Skeletal muscle tissue (tissue), 4 donors: ENCODE measurements around the gene RARA. TPM values are rescaled to one million over a fixed set of nuclear protein-coding genes. Genes with fewer than 3 reads are reported as not detected.

Source experiments
- H3K27ac ChIP-seq: one replicate; pipeline ENCODE4 v1.7.0; 2013; ENCODE audit warnings: mild to moderate bottlenecking, low read depth, low read length, inconsistent platforms
- H3K27me3 ChIP-seq, 3 donors: one replicate each; pipeline ENCODE4 v1.7.0; 2013; ENCODE audit warnings: low read length in 3 of 3; ENCODE audit not compliant: control insufficient read depth in 3 of 3, insufficient read depth in 3 of 3
- H3K36me3 ChIP-seq, 3 donors: one replicate each; pipeline ENCODE4 v1.7.0; 2013; ENCODE audit warnings: low read length in 3 of 3; ENCODE audit not compliant: control insufficient read depth in 3 of 3, insufficient read depth in 3 of 3
- H3K4me1 ChIP-seq, 3 donors: one replicate each; pipeline ENCODE4 v1.7.0; 2013; ENCODE audit warnings: low read length in 3 of 3, mild to moderate bottlenecking in 3 of 3; ENCODE audit not compliant: control insufficient read depth in 3 of 3, insufficient read depth in 3 of 3
- H3K4me3 ChIP-seq, 3 donors: one replicate each; pipeline ENCODE4 v1.7.0; 2013; ENCODE audit warnings: low read length in 3 of 3
- H3K9ac ChIP-seq, 3 donors: one replicate each; pipeline ENCODE4 v1.7.0; 2013; ENCODE audit warnings: low read length in 3 of 3, mild to moderate bottlenecking in 3 of 3, moderate library complexity in 2 of 3, low read depth in 1 of 3
- H3K9me3 ChIP-seq, 3 donors: one replicate each; pipeline ENCODE4 v1.7.0; 2013; ENCODE audit warnings: low read length in 3 of 3; ENCODE audit not compliant: control insufficient read depth in 3 of 3
- total RNA-seq: library from RNA; depleted of rRNA; stranded (reverse); fragments of >200 nt; gene quantifications from one replicate; pipeline ENCODE4 v1.2.3, GENCODE V29; 2014
- donor health status: Osteomylitis.

Gene RARA
- total RNA-seq, 1 donor from 2014 or later: 17.2 TPM

DNA sequence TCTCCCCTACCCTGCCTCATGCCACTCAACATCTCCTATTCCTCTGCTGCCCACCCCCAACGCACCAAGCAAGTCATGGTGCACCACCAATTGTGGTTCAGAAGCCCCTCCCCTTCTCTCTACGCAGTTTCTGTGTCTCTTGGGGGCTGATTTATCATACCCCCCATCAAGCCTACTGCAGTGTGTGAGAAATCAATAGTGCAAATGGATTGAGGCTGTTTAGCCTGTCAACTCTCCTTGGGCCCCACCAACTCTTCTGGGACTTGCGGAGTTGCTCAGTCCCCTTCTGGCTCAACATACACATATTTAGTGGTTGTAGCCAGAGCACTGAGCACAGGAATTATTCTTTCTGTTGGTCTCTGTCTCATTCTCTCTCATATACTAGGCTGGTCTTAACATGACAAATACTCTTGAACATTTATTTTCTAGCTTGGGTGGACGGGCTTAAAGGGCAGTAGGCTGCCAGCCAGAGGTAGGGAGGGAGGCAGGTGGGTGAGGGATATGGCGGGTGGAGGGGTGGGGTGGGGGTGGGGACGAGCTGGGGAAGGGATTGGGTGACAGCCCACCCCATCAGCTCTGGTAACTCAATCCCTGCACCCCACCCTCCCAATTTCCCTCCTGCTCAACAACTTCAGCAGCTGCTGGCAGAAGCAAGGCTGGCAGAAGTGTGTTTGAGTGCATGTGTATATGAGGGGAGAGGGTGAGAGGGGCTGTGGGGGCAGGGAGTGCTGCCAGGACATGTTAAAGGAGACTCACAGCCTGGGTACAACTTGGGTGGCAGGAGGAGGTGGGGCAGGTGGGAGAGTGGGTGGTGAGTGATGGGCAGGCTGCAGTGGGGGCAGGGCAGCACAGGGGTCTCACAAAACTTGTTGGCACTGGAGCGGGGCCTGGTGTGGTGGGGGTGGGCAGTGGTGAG, 4.9 kb downstream of the RARA start:
- Histone ChIP-seq H3K4me1 (peaks cover 87 to 91% (median 90%) of the 10 kb centered on the region in 3 donors), H3K27ac (peak overlapping the region; percentile 99), H3K9me3 (no peaks in the 10 kb centered on the region), H3K36me3 (no peaks in the 10 kb centered on the region), H3K9ac (peak overlapping the region; percentile 76 to 90 (median 77)), H3K27me3 (no peaks in the 10 kb centered on the region), H3K4me3 (peak overlapping the region in 2 of 3 donors; percentile 13 to 35)

DNA sequence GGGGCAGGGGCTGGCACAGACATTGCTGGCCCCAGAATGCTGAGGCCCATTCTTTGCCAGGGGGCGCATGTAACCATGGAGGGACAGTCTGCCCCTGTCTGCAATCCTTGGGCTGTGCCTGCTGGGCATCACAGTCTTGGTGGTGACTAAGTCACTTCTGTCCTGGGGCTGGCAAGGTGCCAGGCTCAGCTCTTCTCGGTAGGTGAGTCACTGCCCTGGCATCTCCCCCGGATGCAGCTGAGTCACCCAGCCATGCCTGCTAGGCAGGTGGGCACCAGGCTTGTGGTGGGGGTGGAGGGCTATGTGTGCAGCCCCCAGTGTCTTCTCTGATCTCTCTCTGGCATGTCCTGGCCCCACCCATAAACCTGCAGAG, 5.6 kb downstream of the RARA start:
- Histone ChIP-seq H3K9me3 (no peaks in the 10 kb centered on the region), H3K9ac (peak overlapping the region in 2 of 3 donors; percentile 50 to 66), H3K27ac (peak overlapping the region; percentile 99), H3K27me3 (no peaks in the 10 kb centered on the region), H3K36me3 (no peaks in the 10 kb centered on the region), H3K4me1 (peaks cover 84 to 89% (median 87%) of the 10 kb centered on the region in 3 donors), H3K4me3 (peak overlapping the region in 1 of 3 donors; percentile 35)

DNA sequence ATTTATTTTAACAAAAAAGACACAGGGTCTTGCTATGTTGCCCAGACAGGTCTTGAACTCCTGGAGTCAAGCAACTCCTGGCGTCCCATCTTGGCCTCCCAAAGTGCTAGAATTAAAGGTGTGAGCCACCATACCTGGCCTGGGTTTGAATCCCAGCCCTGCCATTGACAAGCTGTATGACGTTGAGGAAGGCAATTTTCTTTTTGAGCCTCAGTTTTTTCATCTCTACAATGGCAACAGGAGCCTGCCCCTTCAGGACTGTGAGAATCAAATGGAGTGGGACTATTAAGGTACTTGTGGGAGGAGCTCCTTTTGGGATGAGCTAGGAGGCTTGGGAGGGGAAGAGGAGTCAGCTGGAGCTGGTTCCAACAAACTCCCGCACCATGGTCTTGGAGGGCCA, 6.2 kb downstream of the RARA start:
- Histone ChIP-seq H3K9me3 (no peaks in the 10 kb centered on the region), H3K27me3 (no peaks in the 10 kb centered on the region), H3K9ac (peak overlapping the region in 2 of 3 donors; percentile 98 to 99), H3K27ac (peak overlapping the region; percentile 99), H3K36me3 (no peaks in the 10 kb centered on the region), H3K4me1 (peaks cover 83 to 88% (median 86%) of the 10 kb centered on the region in 3 donors), H3K4me3 (no peak overlapping the region)

DNA sequence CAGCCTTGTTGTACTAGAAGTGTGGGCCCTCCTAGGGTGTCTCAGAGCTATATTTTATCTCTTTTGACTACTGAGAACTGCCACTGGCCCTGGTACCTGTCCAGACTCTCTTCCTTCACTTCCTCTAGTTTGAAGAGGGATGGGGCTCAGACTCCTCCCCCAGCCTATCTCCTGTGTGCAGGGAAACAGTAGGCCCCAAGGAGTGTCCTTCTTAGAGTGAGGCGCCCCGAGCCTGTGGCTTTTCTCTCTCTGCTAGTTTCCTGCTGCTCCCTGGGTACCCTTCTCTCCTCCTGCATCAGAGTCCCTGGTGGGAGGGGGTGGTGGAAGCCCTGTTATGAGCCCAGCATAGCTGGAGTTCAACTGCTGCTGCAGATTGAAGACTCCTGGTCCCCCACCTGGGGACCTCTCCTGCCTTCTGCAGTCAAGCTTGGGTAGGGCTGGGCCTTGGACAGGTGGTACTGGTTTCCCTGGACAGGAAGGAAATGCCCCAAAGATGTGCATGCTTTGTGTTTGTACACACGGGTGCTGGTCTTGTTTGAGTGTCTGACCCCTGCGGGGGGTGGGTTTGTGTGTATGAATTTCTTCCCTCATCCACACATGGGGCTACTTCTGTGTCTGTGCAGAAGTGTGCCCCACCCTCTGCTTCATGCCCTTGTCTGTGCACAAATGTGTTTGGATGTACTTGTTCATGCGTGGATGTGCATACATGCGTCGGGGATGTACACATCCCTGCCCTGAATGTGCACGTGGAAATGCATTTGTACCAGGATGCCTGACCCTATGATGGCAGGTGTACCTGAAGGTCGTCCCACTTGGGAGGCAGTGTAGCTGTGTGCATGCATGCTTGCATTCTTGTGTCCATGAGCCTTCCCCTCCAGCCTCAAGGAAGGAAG, 6.9 kb downstream of the RARA start:
- Histone ChIP-seq H3K4me3 (peak overlapping the region; percentile 38 to 65 (median 40)), H3K4me1 (peaks cover 83 to 88% (median 86%) of the 10 kb centered on the region in 3 donors)

DNA sequence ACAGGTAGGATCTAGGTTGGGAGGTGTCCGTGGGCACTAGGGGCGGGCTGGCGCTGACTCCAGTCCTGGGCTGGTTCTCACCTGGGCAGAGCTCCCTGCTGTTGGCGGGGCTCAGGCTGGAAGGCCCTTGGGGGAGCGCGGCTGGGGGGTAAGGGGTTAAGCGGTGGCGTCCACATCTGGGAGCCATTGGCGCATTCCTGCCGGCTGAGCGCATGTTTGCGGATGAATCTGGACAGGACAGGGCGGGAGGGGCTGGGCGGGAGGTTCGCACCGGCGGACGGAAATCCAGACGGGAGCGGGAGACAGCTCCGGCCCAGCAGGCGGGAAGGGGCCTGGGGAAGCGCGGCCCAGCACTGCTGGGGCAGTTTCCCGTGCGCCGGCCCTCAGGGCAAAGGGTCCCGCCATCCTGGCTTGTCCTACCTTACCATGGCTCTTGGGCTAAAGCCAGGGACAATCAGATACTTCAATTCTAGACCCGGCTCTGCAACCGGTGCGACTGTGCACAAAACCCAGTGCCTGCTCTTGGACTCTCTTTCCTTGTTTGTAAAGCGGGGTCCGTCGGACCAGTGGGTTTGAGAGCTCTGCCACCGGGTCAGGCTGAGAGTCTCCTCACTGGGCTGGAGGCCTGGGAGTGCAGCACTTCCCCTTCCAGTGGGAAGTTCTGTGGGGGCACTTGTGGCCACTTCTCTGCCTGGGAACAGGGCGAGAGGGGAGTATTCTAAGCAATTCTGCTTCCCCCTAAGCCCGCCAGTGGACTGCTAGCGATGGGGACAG, 7.8 kb downstream of the RARA start:
- Histone ChIP-seq H3K27ac (peak overlapping the region; percentile 99), H3K36me3 (no peaks in the 10 kb centered on the region), H3K9ac (peak overlapping the region; percentile 91 to 99 (median 98)), H3K27me3 (no peaks in the 10 kb centered on the region), H3K9me3 (no peaks in the 10 kb centered on the region), H3K4me1 (peaks cover 83 to 88% (median 86%) of the 10 kb centered on the region in 3 donors), H3K4me3 (peak overlapping the region; percentile 44 to 93 (median 85))

More for the DNA sequence above, 6.9 kb downstream of the RARA start:
- Histone ChIP-seq H3K36me3 (no peaks in the 10 kb centered on the region), H3K27me3 (no peaks in the 10 kb centered on the region), H3K9me3 (no peaks in the 10 kb centered on the region), H3K27ac (peak overlapping the region; percentile 99), H3K9ac (peak overlapping the region; percentile 91 to 99 (median 98))

DNA sequence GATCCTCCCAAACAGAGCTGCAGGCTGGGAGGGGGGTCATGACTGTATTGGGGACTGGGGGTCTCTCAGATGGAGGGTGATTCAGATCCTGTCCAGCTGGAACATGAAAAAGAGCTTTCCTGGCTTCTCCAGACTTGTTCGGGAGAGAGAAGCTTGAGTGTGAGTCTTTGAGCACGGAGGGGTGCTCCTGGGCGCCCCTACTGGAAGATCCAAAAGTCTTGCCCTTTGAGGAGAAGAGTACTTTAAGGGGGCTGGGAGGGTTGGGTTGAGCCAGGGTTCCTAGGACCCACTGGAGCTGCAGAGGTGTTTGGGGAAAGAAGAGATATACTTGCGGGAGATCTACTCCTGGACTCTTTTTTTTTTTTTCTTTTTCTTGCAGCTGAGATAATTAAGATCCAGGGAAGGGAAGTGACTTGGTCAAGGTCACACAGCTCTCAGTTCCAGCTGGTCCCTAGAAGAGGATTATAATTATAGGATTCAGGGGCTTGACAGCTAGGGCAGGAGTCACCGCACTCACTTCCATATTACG, 8.4 kb downstream of the RARA start:
- H3K27ac ChIP-seq: peak overlapping the region; percentile 99
- H3K4me1 ChIP-seq: peaks cover 84 to 88% (median 86%) of the 10 kb centered on the region in 3 donors
- no peaks in the 10 kb centered on the region for H3K27me3 ChIP-seq
- no peaks in the 10 kb centered on the region for H3K36me3 ChIP-seq
- H3K9ac ChIP-seq: peak overlapping the region; percentile 91 to 99 (median 98)
- H3K9me3 ChIP-seq: no peaks in the 10 kb centered on the region
- peak overlapping the region; percentile 76 to 93 (median 85) for H3K4me3 ChIP-seq

DNA sequence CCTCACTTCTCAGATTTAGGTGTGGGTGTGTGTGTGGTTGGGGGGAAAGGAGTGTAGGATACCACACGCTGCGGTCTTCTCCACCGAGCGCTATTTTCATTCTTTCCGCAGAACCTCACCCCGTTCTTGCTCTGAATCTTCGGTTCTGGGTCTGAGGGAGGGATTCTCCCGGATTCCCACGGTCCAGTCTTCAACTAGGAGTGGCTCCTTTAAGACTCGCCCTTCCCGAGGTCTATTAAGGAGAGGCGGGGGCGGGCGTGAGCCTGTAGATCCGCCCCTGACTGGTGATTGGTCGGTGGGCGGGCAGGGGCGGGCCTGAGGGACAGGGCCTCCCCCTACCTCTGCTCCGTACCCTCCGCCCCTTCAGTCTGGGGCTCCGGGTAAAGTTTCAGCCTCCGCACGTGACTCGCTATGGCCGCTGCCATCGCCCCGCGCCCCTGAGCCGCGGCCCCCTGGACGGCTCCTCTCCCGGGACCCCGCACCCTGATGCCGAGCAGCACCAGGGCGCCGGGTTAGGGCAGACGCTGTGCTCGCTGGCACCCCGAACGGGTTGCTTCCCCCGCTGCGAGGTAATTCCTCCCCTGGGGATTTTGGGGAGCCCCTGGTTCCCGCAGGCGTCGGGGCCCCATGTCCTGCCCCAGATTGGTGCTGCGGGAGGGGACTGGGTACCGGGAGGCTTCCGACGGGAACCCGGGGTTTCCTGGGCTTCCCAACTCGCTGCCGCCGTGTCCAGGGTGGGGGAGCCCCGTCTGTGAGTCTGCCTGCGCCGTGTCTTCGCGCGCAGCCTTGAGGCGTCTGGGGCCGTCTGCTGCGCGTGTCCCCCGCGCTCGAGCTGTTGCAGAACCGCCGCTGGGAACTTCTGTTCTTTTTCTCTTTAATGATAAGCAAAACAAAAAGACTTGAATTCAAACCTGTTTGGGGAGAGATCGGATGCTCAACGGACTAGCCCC, 9.2 kb downstream of the RARA start:
- H3K9ac ChIP-seq: peak overlapping the region; percentile 98 to 99 (median 98)
- H3K27me3 ChIP-seq: no peaks in the 10 kb centered on the region
- no peaks in the 10 kb centered on the region for H3K9me3 ChIP-seq
- no peaks in the 10 kb centered on the region for H3K36me3 ChIP-seq
- peaks cover 84 to 88% (median 86%) of the 10 kb centered on the region in 3 donors for H3K4me1 ChIP-seq
- H3K4me3 ChIP-seq: peak overlapping the region; percentile 92 to 96 (median 93)
- H3K27ac ChIP-seq: peak overlapping the region; percentile 99

DNA sequence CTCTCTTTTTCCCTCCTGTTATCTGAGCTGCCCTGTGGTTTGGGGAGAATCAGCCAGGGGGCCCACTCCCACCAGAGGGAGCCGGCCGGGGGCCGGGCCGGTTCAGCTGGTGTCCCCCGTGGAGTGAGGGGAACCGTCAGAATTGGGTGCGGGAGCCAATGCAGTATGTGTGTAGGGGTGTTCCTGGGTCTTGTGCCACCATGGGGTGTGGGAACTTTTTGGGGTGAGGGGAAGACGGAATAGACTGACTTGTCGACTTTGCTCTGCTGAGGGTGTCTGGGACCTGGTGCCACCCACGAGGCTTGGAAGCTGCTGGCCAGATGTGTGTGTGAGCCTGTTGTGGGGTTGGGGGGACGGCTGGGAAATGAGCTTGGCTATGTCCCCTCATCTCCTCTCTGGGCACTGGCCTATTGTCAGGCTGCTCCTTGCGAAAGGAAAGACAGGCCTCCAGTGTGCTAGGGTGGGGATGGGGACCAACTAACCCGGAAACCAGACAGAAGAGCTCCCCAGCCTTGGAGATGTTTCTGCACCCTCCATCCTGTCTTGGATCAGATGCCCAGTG, 9.9 kb downstream of the RARA start:
- Histone ChIP-seq H3K36me3 (no peaks in the 10 kb centered on the region), H3K27me3 (no peaks in the 10 kb centered on the region), H3K4me3 (peak overlapping the region; percentile 92 to 96 (median 93)), H3K9me3 (no peaks in the 10 kb centered on the region), H3K27ac (peak overlapping the region; percentile 99), H3K9ac (peak overlapping the region; percentile 98 to 99 (median 98)), H3K4me1 (peaks cover 83 to 88% (median 85%) of the 10 kb centered on the region in 3 donors)
